Suppressor macrophage treated with lipopolysaccharide for 4 hours (primary cell): ENCODE data around the gene ANAPC2.
A peak's percentile ranks its signal among the peaks of the same experiment; 100 is the strongest.

ENCODE experiments used
- DNase-seq: peaks from one replicate; pipeline ENCODE4 v3.0.0-alpha.2; 2020

ANAPC2 gene, protein sequence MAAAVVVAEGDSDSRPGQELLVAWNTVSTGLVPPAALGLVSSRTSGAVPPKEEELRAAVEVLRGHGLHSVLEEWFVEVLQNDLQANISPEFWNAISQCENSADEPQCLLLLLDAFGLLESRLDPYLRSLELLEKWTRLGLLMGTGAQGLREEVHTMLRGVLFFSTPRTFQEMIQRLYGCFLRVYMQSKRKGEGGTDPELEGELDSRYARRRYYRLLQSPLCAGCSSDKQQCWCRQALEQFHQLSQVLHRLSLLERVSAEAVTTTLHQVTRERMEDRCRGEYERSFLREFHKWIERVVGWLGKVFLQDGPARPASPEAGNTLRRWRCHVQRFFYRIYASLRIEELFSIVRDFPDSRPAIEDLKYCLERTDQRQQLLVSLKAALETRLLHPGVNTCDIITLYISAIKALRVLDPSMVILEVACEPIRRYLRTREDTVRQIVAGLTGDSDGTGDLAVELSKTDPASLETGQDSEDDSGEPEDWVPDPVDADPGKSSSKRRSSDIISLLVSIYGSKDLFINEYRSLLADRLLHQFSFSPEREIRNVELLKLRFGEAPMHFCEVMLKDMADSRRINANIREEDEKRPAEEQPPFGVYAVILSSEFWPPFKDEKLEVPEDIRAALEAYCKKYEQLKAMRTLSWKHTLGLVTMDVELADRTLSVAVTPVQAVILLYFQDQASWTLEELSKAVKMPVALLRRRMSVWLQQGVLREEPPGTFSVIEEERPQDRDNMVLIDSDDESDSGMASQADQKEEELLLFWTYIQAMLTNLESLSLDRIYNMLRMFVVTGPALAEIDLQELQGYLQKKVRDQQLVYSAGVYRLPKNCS

DNA sequence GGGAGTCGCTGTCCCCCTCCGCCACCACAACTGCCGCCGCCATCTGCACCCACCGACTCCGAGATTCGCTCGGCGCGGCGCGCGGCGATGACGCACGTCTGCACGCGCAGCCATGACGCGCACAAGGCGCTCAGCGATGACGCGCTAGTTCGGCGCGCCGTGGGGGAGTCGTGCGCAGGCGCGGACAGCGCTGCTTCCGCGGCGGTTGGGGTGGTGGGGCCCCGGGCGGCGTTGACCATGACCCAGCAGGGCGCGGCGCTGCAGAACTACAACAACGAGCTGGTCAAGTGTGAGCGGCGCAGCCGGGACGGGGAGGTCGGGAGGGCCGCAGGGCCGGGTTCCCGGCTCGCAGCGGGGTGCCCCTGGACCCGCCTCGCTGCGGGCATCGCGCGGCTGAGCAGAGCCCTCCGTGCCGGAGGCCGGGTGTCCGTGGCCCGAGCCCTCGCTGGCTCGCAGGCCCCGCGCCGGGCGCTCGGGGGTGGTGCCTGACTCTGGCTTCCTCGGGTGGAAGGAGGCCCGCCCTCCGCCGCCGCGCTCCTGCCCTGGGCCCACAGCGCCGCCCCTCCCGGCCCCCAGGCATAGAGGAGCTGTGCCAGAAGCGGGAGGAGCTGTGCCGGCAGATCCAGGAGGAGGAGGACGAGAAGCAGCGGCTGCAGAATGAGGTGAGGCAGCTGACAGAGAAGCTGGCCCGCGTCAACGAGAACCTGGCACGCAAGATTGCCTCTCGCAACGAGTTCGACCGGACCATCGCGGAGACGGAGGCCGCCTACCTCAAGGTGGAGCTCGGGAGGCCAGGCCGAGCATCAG lies at the start of gene ANAPC2, which contains the start of gene SSNA1:
ANAPC2 (minus strand) TSS at position 71 of the 807 bp plus-strand sequence; CDS start at position 43, 28 bp downstream.
SSNA1 (plus strand) TSS at position 187 of the 807 bp plus-strand sequence; CDS start at position 238, 51 bp downstream.
- peak; percentile 97 for DNase-seq

DNA sequence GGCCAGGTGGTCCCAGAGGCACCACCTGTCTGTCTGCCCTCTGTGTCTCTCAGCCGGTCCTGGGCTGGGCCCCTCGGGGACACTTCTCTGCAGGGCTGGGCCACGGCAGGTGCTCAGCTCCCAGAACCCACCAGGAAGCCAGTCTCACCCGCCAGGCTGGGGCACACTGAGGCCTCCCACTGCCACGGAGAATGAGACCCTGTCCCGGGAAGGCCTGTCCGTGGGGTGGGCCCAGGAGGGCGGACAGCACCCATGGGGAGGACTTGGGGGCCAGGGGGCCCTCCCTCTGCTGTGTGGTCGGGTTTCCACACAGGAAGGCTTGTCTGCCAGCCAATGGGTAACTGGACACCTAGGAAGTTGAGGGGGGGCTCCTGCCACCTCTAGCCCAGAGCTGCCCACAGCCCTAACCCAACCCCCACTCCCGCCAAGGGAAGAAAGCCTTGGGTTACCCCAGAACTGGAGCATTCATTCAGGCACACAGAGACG lies 48.6 kb upstream of the ANAPC2 start:
- no peak for DNase-seq

DNA sequence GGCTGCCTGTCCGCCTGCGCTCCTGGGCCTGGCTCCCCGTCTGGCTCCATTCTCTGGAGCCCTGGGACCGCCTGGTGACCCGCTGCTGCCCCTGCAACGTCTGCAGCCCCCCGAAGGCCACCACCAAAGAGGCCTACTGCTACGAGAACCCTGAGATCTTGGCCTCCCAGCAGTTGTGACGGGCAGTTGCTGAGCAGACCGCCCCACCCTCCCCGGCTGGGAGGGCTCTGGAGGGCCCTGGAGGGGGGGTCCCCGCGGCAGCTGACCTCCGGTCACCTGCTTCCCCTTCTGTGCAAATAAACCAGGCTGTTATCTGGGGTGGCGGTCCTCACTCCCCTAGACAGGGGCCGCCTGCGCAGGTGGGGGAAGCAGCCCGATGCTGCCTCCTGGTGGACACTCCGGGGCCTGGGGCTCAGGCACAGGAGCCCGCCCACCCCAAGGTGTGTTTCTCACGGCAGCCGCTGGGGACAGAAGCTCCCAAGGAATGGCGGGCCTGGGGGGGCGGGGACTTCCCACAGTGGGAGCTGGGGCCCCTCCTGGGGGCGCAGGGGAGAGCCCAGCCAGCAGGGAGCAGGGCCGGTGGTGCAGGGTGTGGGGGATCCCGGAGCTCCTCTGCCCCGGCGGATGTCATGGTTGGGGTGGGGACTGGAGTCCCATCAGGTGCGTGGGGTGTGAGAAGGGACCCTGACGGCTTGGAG lies 48.0 kb upstream of the ANAPC2 start:
- peak; percentile 90 for DNase-seq

DNA sequence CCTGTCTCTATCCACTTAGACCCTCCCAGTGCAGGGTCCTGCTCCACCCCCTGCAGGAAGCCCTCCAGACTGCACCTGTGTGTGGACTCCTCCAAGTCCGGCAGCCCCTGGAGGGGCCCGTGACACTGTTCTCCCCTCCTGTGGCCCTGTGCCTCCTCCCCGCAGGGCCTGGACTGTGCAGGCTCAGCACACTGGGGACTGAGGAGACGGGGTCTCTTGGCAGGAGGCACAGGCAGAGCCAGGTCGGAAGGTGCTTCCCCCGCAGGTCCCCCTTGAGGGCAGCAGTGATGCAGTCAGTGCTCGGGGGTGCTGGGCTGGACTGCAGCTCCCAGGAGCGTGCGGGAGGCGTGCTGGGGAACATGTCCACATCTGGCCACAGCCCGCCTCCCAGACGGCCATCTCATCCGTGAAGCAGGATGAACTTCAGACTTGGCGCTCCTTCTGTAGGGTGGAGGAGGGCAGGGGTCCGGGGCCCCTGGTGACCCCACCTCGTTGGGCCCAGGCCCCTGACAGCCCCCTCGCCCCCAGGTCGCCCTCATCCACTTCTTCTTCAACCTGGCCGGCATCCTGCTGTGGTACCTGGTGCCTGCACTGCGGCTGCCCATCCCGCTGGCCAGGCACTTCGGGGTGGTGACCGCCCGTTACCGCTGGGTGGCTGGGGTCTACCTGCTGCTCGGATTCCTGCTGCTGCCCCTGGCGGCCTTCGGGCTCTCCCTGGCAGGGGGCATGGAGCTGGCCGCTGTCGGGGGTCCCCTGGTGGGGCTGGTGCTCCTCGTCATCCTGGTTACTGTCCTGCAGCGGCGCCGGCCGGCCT lies 47.3 kb upstream of the ANAPC2 start:
- no peak for DNase-seq

DNA sequence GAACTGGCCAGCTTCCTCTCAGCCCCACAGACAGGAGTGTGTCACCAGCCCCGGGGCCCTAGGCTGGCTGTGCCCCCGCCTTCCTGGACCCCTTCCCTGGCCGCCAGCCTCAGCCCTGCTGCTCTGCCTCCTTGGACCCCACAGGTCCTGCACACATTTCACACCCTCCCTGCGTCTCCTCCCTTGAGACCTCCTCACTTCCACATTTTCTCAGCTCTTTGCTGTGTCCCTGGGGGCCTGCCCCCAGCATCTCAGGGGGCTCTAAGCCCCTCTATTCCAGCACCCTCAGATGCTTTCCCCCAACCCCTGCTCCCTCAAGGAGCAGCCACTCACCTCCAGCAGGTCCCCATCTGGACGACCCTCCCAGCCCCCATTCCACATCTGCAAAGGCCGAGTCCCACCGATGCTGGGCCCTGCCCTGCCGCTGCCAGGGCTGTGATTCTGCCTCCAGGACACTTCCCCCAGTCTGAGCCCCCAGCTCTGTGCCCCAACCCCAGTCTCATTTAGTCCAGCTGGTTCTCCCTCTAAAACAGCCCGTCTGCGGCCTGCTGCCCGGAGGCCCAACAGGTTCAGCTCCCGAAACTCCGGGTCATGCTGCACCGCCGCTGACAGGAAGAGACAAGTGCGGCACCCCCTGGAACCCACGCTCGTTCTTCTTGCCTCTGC lies 46.5 kb upstream of the ANAPC2 start:
- no peak for DNase-seq

DNA sequence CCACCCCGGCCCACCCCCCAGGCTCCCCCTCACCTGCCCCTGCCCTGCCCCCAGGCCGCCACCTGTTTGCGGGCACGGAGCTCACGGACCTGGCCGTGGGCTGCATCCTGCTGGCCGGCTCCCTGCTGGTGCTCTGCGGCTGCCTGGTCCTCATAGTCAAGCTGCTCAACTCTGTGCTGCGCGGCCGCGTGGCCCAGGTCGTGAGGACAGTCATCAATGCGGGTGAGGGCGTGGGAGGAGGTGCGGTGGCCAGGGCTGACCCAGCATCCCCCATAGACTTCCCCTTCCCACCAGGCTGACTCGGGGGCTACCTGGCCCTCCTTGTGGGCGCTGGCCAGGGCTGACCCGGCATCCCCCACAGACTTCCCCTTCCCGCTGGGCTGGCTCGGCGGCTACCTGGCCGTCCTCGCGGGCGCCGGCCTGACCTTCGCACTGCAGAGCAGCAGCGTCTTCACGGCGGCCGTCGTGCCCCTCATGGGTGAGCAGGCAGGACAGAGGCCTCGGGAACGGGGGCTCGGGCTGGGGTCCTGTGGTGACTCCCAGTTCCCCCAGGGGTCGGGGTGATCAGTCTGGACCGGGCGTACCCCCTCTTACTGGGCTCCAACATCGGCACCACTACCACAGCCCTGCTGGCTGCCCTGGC lies 45.8 kb upstream of the ANAPC2 start:
- no peak for DNase-seq

DNA sequence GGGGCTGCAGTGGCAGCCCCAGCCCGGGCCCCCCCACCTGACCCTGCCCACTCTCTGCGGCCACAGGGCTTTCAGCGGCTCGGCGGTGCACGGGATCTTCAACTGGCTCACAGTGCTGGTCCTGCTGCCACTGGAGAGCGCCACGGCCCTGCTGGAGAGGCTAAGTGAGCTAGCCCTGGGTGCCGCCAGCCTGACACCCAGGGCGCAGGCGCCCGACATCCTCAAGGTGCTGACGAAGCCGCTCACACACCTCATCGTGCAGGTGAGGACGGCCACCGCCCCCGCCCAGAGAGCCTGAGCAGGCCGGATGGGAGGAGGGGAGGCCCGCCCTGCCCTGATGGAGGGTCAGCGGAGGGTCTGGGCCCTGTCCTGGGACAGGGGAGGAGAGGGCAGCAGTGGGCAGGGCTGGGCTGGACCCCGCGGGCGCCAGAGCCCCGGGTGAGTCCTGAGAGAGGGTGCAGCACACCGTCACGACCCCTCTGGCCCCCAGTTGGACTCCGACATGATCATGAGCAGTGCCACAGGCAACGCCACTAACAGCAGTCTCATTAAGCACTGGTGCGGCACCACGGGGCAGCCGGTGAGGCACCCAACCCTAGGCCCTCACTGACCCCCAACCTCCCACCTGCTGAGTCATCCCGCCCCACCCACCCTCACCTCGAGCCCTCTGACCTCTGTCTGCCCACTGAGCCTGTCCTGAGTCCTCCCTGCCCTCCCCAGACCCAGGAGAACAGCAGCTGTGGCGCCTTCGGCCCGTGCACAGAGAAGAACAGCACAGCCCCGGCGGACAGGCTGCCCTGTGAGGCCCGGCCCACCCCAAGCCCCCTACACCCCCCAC lies 45.0 kb upstream of the ANAPC2 start:
- DNase-seq = no peak

DNA sequence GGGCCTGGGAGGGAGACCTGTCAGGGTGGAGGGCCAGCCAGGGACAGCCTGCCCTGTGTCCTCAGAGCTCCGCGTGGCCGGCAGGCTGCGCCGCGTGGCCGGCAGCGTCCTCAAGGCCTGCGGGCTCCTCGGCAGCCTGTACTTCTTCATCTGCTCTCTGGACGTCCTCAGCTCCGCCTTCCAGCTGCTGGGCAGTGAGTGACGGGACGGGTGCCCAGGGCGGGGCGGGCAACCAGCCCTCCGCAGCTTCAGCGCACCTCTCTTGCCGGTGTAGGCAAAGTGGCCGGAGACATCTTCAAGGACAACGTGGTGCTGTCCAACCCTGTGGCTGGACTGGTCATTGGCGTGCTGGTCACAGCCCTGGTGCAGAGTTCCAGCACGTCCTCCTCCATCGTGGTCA lies 44.1 kb upstream of the ANAPC2 start:
- DNase-seq = no peak

DNA sequence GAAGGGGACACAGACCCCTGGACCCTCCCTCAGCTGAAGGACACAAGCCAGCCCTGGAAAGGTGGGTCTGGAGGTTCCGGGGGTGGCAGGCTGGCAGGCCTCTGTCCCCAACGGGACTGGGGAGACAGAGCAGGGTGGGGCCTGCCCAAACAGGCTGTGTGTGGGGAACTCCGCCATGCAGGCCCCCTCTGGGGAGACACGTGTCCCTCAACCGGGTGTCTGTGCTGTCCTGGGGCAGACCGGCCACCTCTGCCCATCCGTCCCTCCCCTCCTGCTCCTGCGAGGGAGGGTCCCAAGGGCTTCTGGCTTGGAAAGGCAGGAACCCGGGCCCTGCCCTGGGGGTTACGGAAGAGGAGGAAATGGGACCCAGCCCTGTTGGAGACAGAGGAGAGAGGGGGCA lies 43.7 kb upstream of the ANAPC2 start:
- DNase-seq = no peak

DNA sequence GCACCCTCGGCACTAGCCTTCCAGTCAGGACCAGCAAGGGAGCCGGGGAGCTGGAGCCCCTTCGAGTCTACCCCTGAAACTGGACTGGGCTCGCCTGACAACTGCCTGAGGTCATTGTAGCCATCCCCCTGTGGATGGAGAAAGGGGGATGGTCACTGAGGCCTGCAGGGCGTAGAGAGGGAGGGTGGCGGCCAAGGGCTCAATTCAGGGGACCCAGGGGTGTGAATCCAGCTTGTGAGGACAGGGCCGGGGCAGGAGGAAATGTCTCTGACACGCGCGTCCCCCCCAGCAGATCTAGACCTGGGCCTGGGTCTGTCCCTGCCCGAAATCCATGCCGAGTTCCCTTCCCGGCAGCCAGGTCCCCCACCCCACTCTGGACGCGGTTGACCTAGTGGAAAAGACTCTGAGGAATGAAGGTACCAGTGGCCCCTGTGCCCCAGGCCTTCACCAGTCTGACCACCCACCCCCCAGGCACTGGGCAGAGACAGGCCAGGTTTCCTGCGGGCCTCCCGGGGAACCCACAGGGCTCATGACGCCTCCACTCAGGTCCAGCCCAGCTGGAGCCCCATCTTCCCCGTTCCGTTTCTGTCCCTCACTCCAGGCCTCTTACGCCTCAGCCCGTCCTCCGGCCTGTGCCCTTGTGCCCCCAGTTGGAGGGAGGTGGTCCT lies 43.1 kb upstream of the ANAPC2 start:
- no peak for DNase-seq

DNA sequence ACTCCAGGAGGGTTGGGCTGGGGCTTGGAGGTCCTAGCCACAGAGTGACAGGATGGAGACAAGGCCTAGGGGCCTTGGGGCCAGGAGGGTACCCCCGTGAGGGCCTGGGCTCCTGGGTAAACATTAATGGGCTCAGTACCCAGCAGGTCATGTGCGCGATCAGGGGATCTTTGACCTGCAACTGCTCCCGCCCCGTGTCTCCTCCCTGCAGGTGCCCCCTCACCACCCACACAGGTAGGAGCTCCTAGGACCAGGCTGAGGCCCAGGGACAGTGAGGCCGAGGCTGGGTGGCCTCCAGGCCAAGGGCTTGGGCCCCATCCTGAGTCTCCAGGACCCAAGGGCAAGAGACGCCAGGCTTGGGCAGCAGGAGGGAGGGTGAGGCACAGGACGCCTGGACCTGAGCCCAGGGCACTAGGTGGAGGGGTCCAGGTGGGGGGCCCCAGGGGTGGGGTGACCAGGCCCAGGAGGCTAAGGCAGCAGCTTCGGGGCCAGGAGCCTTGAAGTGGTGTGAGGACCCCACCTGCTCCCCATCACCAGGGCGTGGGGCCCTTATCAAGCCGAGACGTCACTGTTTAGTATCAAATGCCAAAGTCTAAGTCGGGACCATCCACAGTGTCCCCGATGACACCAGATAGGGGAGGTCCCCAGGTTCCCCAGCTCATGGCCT lies 42.5 kb upstream of the ANAPC2 start, which contains the start of gene SLC34A3:
SLC34A3 (plus strand) TSS at position 197 of the 667 bp plus-strand sequence. CDS start 802 bp downstream, outside the sequence.
- DNase-seq = no peak

DNA sequence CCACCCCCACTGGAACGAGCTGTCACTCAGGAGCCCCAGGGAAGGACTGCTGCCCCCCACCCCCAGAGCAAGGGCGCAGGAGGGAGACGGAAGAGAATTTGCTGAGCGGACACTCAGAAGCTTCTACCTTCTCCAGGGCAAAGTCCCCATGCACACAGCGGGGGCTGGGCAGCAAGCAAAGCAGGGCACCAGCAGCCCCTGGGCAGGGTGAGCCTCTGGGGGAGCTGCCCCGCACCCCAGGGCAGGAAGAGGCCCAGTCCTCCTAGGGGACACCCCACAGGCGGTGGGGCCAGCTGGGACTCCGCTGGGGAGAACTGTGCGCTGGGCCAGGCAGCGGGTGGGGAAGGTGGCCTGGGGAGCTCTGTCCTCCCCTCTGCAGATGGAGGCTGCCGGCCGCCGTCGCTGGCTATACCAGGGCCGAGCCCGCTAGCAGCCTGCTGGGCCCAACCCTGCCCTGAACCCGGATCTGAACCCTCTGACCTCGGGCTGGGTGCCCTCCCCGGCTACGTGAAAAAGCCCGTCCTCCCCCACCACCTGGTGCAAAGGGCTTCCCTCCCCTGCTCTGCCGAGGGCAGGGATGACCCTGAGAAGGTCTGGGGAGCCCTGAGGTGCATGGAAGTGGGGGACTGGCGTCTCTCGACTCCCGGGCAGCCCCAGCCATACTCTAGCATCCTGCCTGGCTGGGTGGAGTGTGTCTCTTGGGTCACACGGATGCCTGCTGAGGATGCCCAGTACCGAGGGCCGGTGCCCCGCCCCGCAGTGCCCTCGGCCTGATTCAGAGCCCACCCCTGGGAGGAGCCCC lies 41.7 kb upstream of the ANAPC2 start:
- DNase-seq = no peak

DNA sequence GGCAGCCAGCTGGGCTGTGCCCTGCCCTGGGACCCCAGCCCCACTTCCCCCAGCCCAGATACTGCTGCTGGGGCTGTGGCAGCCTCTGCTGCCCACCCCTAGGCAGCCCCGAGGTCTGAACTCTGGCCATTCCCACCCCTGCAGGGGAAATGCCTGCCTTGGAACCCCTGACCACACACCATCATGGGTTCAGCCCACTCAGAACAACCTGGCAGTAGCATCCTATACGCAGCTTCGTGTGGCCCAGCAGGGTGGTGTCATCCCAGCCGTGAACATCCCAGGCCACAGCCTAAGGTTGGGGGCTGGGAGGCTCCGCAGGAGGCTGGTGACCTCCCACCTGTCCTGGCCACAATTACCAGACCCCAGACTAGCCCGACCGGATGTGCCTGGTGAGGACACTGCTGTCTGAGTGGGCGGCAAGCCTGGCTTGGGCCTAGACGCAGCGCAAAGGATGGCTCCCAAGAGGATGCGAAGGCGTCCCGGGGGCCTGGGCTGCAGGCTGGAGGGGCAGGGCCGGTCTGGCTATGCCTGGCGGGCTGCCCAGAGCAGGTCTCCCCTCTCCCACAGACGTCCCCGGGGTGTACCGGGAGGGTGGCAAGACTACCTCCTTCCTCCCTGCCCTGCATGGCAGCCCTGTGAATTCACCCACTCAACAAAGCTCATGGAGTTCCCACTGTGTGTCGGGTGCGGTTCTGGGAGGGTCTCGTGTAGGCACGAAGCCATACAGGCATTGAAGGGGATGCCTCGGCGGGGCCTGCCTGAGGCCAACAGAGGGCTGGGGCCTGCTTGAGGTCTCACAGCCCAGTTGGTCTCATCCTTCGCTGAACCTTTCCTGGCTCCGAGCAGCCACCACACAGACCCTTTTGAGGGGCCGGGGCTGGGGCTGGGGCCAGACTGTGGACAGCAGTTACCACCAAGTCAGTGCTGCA lies 40.9 kb upstream of the ANAPC2 start:
- no peak for DNase-seq

DNA sequence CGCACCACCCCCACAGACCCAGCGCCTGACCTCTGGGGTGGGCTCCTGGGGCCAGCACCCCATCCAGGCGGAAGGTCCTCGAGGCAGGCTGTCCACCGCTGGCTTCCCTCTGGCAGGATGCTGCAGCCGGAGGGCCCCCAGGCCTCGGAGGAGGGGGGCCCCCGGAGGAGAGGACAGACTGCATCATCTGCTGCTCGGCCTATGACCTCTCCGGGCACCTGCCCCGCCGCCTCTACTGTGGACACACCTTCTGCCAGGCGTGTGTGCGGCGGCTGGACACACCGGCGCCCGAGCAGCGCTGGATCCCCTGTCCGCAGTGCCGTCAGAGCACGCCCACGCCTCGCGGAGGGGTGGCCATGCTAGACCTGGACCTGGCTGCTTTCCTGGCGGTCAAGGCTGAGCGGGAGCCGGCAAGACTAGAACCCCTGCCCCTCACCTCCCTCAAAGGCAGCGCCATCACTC lies 40.2 kb upstream of the ANAPC2 start:
- no peak for DNase-seq

DNA sequence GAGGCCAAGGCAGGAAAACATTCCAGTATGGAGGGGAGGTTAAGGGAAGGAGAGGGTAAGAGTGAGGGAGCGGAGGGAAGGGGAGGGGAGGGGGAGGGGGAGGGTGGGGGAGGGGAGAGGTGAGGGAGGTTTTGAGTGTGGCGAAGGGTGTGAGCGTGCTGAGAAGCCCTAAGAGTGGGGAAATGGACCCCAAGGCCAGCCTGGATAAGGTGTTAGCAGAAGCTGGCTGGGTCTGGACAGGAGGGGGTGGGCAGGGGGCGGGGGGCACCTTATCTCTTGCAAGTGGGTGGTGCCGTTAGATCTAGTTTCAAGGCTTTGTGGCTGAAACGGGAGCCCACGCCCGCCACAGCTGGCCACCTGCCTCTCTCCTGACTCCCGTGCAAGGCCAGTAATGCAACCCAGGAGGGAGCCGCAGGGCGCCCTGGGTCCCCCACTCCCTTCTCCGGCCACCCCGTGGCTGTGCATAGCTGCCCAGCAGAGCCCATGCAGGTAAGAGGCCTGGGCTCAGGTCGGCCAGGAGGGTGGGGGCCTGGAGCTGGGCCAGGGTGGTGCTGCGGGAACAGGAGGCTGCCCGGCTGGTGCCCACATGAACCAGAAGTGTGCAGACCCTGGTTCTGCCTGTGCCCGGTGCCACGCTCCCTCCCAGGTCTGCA lies 39.6 kb upstream of the ANAPC2 start:
- DNase-seq = no peak
